Astrocyte of the cerebellum (primary cell): Measurements from ENCODE around the gene PRKCE.

ENCODE experiments used
- DNase-seq: peaks from one replicate; pipeline ENCODE4 v3.0.0-alpha.2; 2011; ENCODE audit warnings: low read depth
- H3K4me3 ChIP-seq: 2 replicates; pipeline ENCODE4 v1.5.1; 2011; ENCODE audit warnings: mild to moderate bottlenecking, low read depth, low read length, moderate library complexity
- in situ Hi-C: cut with HindIII; loops from 2 replicates; pipeline ENCODE4 v1.10.0; 2017; ENCODE audit warnings: low sequenced_read_pairs
- TF ChIP-seq, protein P1 (sequence below): IDR thresholded peaks from 2 replicates; pipeline ENCODE4 v1.5.1; 2012; ENCODE audit warnings: low read length, low read depth, moderate library complexity, mild to moderate bottlenecking; ENCODE audit errors: missing control alignments

PRKCE gene

DNA sequence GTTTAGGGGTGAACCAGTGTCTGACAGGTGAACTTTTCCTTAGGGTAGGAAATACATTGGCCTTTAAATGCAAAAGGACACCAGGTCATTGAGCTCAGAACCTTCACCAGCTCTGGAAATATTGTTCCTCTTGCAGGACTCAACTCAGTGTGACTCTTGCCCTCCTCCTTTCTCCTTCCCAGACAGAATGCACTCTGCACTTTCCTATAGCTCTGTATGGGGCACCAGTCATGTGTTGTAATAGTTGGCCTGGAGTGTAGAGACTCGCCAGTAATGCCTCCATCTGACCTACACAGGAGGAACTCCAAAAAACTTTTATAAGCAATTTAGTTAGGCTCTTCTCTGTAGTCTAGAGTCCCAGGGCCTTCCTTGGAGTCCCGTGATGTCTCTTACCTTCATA lies 397.2 kb downstream of the PRKCE start:
- in situ Hi-C loops: no loop called here
- TF ChIP-seq, protein P1, sequence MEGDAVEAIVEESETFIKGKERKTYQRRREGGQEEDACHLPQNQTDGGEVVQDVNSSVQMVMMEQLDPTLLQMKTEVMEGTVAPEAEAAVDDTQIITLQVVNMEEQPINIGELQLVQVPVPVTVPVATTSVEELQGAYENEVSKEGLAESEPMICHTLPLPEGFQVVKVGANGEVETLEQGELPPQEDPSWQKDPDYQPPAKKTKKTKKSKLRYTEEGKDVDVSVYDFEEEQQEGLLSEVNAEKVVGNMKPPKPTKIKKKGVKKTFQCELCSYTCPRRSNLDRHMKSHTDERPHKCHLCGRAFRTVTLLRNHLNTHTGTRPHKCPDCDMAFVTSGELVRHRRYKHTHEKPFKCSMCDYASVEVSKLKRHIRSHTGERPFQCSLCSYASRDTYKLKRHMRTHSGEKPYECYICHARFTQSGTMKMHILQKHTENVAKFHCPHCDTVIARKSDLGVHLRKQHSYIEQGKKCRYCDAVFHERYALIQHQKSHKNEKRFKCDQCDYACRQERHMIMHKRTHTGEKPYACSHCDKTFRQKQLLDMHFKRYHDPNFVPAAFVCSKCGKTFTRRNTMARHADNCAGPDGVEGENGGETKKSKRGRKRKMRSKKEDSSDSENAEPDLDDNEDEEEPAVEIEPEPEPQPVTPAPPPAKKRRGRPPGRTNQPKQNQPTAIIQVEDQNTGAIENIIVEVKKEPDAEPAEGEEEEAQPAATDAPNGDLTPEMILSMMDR: no peak
- H3K4me3 ChIP-seq: no peak overlapping the region
- DNase-seq: no peak

DNA sequence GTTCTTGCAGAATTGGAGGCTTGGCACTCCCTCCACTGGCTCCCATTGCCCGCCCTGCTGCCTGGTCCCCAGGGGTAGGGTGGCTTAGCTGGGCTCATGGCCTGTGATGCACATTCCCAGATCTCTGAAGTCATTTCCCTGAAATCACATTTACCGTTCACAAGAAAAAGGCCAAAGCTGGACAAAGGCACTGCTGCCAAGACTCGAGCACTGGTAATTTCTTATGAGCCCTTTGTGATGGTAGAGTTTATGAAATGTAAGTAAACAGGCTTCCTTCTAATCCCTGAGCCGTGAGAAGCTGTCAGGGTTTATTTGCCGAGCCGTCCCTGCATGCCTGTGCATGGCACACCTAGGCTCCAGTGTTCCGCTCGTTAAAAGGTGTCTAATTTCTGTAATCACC lies 398.6 kb downstream of the PRKCE start:
- in situ Hi-C loops: no loop called here
- H3K4me3 ChIP-seq: no peak overlapping the region
- no peak for DNase-seq
- TF ChIP-seq, protein P1: no peak

DNA sequence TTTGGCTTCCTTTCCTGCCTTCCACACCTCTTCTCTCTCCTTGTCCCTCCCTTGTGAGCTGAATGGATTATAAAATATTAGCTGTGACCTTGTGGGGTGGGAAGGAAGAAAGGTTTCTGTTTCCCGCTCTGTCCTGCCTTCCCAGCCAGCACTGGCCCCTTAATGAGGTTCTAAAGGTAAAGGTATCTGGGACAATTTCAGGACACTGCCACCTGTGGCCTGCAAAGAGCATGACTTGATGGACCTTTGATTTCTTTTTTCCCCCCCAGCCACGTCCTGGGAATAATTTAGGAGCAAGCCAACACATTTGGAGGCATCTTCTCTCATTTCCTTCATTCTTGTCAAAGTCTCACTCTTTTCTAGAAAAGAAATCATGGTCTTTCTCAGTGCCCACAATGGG lies 399.0 kb downstream of the PRKCE start:
- TF ChIP-seq, protein P1: no peak
- no peak for DNase-seq
- H3K4me3 ChIP-seq: no peak overlapping the region
- in situ Hi-C loops: no loop called here

DNA sequence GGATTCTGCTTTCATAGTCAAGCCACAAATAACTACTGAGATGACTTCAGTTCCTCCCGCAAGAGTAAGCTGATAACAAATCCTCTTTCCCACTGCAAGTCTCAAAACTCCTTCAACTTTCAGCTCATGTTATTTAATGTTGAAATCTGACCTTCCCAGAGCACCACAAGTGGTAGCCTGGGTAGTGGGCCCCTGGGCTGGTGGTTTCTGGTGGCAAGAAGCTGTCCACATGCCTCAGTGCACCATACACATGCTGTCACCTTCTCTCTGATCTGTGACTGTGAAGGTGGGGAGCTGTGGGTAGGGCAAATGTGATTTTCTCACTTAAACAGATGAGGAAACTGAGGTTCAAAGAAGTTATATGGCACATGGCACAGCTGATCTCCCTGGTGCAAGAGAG lies 399.6 kb downstream of the PRKCE start:
- DNase-seq: no peak
- in situ Hi-C loops: no loop called here
- H3K4me3 ChIP-seq: no peak overlapping the region
- TF ChIP-seq, protein P1: no peak

DNA sequence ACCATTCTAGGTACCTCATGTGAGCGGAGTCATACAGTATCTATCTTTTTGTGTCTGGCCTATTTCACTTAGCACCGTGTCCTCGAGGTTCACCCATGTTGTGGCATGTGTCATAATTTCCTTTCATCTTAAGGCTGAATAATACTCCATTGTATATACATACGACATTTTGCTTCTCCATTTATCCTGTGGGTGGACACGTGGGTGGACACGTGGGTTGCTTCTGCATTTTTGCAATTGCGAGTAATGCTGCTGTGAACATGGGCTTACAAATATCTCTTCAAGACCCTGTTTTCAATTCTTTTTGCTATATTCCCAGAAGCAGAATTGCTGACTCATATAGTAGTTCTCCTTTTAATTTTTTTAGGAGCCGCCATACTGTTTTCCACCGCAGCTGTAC lies 402.1 kb downstream of the PRKCE start:
- DNase-seq: no peak
- TF ChIP-seq, protein P1: no peak
- no peak overlapping the region for H3K4me3 ChIP-seq
- in situ Hi-C loops: no loop called here

DNA sequence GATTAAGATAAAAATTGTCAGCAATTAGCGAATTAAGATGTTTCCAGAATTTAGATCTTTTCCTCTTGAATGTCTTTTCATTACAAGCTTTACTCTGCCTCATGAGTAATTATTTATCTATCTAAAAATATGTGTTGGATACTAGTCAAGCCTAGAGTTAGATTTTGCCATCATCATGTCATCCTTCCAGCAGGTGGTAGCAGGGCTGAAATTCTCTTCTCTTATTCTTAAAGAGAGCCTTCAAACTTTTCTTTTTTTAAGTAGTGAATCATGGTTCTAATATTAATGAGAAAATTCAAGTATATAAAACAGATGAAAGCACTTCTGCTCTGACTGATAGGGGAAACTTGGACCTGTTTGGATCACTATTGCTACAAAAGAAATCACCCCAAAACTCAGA lies 405.1 kb downstream of the PRKCE start:
- DNase-seq: no peak
- H3K4me3 ChIP-seq: no peak overlapping the region
- in situ Hi-C loops: no loop called here
- TF ChIP-seq, protein P1: no peak

DNA sequence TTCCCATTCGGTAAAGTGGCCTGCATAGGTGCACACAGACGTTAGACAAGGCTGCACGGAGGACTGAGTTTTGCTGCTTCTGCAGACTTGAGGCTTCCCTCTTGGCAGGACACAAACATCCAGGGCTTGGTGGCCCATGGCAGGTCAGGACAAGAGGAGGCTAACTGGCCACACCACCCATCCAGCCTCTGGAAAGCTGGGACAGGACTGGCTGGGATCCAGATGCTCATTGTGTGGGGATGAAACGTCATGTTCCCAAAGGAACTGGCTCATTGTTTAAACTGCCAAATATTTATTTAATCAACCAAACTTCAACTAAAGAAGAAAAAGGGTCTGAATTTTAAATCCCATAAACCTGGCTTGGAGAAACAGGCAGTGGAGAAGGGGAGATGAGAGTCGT lies 406.7 kb downstream of the PRKCE start:
- in situ Hi-C loops: no loop called here
- H3K4me3 ChIP-seq: no peak overlapping the region
- TF ChIP-seq, protein P1: no peak
- no peak for DNase-seq
